SKM-1 treated with dmso at 0.1 percent for 144 hours (cell line): ENCODE results near the gene SFXN2.
"Not testable (repeated sequence)": the region's sequence is repeated elsewhere in the genome, so short reads cannot be mapped to it uniquely, and the experiment has no call there.

Experiments used
- DNase-seq: peaks from one replicate; lab custom pipeline; 2025; ENCODE audit not compliant: unreplicated experiment; lab: John Stamatoyannopoulos, UW

Gene SFXN2, protein sequence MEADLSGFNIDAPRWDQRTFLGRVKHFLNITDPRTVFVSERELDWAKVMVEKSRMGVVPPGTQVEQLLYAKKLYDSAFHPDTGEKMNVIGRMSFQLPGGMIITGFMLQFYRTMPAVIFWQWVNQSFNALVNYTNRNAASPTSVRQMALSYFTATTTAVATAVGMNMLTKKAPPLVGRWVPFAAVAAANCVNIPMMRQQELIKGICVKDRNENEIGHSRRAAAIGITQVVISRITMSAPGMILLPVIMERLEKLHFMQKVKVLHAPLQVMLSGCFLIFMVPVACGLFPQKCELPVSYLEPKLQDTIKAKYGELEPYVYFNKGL

DNA sequence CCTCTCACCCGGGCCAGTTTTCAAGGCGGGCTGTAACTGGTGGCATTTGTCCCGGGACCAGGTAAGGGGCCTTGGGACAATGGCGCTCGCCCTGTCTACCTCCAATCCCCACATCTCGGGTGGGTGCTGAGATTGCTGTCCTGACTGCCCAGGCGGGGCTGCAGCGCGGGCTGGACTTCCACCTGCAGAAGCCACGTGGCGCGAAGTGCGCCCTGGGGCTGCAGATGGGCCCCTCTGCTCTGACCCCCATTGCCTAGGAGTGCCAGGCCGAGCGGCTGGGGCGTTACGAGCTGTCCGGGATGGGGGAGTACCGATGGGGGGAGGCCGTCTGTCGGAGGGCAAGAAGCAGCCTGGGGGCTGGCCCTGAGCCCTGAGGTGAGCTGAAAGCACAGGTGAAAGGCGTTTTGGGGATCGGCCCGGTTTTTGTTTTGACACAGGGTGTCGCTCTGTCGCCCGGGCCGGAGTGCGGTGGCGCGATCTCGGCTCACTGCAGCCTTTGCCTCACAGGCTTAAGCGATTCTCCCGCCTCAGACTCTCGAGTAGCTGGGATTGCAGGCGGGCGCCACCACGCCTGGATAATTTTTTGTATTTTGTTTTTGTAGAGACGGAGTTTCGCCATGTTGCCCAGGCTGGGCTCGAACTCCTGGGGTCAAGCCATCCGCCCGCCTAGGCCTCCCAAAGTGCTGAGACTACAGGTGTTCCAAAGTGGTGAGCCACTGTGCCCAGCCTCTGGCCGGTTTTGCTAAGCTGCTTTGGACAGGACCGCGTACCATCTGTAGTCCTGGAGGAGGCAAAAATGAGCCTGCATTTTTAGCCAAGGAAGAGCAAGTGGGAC is at the start of gene SFXN2:
Gene SFXN2, plus strand, starts transcription at position 16 of the 835 bp plus-strand sequence. CDS start 12,001 bp downstream, outside the sequence.
- DNase-seq: peak; percentile 78

DNA sequence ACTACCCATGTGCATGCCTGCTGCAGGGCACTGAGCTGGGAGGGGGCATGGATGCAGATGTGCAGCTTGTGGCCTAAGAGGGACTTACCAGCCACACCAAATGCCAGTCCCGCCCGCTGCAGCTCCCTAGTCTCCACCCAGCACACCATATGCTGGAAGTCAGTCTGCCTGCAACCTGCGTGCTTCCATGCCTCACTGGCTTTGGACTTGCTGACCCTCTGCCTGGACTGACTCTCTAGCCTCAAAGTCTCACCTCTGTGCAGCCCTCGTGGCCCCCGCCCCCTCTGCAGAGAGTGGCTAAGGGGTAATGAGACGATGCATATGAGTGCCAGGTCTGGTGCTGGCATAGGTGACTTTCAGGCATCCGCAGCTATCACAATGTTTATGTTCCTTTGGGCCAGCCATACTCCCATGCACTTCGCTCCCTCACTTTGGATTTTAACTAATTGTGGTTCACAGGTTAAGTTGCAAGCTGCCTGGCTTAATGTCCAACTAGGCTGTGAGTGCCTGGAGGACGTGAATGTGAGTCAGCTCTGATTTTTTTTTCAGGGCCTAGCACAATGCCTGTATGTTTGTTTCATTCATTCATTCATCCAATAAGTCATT is 48.4 kb upstream of the SFXN2 start:
- DNase-seq: no peak

DNA sequence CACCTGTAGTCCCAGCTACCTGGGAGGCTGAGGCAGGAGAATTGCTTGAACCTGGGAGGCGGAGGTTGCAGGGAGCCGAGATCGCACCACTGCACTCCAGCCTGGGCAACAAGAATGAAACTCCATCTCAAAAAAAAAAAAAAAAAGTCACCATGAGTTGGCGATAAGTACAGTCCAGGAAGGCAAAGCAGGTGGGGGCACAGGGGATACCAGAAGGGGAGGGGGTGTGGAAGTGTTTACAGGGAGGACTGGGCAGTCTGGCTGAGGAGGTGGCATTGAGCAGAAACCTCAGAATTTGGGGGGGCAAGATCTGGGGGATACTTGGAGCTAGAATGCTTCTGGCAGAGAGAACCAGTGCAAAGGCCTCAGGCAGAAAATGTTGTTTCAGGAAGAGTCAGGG is 47.0 kb upstream of the SFXN2 start:
- DNase-seq: not testable (repeated sequence)

DNA sequence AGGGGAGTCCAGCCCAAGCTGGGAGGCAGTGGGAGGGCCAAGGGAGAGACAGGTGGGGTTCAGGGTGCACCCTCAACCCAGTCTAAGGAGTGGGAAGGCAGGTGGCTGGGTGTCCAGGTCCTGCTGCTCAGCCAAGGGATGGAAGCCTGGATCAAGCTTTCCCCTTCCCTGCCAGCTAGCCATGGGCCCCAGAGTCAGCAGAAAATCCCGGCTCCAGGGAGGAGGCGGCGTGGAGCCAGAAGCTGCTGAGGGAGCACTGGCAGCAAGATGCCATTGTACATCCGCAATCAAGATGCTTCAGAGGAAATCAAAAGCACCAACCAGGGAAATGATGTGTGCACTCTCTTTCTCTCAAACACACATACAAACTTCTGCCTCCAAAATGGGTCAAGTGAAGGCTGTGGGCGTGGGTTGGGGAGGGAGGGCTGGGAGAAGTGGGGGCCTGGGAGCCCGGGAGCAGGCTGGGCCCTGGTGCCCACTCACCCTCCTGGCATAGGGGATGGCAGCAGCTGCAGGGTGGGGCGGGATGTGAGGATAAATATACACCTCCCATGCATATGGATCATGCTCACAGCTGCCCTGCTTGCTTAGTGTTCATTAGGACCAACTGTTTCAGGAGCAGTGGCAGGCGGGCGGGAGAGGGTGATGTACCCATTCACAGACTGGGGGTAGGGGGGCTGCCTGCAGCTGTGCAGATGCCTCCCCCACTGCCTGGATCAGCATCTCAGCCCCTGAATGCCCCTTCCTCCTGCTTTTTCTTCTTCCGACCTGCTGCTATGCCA is 45.9 kb upstream of the SFXN2 start:
- no peak for DNase-seq

DNA sequence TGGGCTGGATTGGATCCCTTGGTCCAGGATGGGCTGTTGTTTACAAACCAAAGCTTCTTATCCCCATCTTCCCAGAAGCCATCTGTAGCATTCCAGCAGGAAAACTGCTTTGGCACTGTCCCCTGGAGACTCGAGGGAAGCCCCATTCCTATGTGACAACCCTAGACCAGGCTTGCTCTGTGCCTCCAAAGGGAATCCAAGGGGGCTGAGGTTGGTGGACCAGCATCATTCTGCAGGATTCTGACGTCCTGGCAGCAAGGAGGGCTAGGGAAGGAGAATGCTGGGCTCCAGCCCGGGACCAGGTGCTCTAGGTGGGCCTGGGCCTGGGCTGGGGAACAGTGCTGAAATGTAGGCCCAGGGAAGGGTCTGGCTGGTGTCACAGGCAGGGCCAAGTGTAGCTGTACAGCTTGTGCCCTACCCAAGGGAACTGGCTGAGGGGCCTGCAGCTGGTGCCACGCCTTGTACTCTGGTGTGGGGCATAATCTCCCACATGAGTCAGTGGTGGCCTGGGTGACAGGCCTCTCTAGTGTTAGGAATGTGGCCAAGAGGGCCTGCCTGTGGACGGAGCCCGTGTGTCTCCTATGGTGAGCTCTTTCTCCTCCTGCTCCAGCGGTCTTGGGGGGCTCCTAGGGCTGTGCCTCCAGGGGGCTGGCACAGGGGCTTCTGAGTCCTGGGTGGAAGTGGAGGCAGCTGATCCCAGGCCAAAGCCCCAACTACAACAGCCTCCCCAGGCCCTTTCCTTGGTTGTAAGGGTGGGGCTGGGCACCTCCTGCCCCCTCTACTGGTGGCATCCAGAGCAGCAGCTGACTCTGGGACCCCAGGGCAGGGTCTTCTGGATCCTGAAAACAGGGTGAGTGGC is 45.0 kb upstream of the SFXN2 start:
- no peak for DNase-seq

DNA sequence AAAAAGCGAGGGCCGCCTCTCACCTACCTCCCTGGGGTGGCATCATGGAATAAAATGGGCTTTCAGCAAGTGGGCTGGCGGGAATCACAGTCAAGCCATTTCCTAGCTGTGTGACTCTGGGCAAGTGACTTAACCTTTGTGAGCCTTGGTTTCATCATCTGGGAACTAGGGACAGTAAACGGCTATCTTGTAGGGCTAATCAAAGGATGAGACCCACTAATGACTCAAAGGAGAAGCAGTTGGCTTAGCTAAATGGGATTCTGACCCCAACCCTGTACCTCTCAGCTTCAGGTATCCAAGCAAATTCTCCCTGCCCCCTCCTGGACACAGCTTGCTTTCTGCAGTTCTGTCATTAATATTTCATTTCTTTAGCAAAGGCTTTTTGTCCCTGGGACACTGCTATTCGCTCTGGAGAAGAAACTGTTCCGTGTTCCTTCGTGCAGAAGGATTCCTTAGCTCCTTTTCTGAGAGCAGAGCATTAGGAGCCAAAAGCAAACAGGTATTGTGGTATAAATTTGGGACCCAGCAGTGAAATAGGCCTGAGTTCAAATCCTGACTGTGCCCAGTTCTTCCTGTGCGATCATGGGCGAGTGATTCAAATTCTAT is 44.3 kb upstream of the SFXN2 start:
- DNase-seq: no peak

DNA sequence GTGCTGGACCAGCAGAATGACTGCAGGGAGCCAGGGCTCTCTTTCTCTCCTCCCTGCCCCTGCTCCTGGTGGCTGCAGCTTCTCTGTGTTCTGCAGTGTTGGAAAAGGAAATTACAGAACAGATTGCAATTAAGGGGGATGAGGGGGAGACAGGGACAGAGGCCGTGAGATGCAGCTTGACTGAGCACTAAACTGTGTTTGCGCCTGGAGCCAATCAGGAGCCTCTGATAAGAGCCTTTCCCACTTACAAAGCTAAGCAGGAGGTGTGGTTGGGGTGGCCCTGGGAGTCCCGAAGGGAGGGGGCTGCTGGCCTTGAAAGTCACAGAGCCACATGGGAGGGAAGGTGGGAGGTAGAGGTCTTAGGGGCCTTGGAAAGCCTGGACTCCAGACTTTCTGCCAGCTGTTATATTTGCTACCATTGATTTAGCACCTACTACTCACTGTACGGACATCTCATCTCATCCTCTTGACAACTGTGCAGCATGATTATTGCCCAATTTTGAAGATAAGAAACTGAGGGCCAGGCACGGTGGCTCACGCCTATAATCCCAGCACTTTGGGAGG is 43.5 kb upstream of the SFXN2 start:
- DNase-seq: no peak

DNA sequence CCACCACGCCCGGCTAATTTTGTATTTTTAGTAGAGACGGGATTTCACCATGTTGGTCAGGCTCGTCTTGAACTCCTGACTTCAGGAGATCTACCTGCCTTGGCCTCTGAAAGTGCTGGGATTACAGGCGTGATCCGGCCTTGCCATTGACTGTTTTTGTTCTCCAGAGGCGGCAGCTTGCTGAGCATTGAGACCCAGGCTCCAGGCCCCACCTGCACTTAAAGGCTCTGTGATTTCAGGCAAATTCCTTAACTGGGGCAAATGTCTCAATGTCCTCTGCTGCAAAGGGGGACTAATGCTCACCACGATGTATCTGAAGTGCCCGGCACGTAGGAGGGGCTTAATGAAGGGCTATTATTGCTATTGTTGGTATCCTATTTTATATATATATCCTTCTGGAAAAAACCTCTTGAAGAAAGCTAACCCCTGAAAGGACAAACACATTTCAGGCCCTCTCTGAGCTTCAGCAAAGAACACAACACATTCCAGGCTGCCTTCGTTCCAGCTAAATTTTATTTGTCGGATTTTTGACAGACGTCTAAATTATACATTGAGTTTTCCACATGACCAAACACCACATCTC is 41.1 kb upstream of the SFXN2 start:
- DNase-seq: no peak

DNA sequence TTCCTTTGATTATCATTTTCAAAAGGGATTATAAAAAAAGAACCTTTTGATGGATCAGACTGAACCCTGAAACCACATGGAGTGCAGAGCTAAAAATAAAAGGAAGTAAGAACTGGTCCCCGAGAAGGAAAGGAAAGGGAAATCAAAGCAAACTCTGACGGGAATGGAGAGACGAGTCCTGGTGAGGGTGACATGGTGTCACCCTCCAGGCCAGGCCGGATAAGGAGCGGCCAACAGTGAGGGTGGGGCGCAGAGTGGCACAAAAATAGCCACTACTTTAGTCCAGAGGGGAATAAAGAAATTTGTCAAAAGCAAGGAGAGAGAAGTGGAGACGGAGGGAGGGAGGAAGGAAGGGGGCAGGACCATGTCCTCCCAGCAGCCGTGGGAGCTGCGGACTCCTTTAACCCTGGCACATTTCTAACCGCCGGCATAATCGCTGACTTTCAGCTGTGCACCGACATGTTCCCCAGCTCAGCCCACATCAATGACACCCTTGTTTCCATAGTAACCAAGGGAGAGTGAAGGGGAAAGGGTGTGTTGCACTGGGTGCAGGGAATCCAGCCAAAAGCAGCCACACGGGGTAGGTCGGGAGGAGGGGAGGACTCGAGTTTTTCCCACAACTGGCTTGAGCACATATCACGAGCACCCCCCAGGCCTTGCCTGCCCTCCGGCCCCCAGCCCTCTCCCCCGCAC is 40.5 kb upstream of the SFXN2 start:
- no peak for DNase-seq

DNA sequence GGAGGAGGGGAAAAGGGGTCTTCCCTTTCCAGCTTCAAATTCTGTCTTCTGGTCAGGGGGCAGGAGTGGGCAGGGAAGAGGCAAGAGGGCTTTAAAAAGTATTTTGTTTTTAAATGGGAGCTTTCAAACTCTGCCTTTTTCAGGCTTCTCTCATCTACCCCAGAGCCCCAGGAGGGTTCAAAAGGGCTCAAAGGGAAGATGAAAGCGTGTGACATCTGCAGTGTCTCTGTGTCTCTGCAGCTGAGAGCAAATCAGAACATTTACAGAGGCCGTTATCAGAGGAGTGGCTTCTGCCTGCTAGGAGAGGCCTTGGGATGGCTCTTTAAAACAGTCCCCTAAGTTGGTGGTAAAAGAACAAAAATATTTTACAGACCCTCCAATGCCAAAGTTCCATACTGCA is 39.9 kb upstream of the SFXN2 start:
- no peak for DNase-seq

DNA sequence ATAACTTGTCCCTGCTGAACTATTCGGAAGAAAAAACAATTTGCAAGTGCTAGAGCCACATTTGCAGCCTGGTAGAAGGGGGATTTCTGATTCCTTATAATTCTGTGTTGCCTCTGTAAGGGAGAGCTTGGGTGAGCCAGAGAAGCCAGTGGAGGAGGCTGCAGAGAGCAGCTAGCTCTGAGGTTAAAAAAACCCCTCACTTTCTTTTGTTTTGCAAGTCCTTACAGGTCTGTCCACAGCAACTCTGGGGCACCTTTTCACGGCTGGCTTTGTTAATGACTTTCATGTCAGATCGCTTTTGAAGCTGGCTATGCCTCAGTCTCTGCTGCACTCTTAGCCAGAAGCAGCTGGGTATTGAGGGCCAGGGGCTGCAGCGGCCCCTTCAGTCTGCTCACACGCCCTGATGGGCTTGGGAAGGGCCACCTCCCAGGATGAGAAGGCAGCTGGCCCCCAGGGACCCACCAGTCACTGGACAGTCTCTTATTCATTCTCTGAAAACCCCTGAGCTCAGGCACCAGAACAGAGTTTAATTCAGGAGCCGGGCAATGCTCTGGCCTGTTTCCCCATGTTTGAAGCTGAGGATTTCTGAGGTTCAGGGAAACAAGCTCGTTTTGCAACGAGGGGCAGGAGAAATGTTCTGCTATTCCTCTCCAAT is 39.3 kb upstream of the SFXN2 start:
- DNase-seq: no peak

DNA sequence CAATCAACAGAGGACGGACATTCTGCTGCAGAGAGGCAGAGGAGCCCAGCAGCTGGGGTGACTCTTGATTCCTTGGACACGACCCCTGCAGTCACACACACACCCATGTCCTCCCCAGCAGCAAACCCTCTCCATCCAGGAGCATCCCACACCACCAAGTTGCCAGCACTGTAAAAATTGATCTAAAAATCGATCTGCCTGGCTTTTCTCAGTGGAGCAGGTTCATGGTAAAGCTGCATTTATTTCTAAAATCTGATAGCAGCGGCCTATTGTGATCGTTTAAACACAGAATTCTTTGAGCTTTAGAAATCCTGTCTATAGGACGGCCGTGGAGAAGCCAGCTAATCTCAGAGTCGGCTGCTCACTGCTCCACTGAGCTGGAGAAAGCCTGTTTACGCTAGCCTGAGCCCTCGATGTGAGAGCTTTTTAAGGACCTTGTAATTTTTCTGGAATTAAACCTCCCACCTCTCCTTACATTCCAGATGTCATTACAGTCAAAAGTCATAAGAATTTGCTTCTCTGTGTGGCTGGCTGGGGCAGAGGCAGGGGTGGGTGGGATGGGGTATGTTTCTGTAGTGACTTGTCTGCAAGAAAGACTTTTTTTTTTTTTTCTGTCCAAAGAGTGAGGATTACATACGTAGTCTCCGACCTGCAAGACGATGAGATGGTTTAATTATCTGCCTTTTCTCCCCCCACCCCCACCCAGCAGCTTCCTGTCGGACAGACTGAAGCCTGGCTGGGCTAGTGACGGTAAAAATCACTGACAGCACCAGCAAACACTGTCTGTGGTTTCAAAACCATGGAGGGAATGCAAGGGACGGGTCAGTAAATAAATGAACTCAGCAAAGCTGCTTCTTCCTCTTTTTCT is 38.5 kb upstream of the SFXN2 start:
- DNase-seq: peak; percentile 78

DNA sequence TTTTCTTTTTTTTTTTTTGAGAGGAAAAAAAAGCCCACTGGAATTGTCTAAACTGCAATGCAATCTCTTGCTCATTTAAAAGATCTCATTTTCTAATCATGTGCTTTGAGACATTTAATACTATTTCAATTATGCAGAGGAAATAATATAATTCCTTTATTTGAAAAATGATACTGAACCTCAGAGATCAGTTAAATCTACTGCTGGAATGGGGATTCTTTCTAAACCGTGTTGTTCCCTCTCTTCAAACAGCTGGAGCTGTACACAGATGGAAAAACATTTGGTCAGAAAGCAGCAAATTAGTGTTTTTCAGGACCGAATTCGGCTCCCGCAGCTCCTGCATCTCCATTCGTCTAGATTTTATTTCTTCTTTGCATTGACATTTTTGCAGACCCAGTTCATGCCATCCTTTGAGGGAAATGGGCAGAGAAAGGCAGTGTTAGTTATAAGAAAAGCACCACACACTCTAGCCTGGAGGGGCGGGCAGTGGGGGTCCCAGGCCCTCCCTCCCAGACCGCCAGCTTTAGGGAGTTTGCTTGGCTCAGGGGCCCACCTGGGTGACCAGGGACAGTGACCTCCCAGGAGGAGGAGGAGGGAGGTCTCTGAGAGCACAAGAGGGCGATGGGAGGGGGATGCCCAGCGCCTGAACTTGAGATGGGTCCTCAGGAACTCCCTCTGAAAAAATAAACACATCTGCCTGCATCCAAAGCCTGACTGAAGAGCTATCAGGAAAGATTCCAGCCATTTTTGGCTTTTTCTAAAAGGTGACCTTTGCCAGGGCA is 37.7 kb upstream of the SFXN2 start:
- no peak for DNase-seq

DNA sequence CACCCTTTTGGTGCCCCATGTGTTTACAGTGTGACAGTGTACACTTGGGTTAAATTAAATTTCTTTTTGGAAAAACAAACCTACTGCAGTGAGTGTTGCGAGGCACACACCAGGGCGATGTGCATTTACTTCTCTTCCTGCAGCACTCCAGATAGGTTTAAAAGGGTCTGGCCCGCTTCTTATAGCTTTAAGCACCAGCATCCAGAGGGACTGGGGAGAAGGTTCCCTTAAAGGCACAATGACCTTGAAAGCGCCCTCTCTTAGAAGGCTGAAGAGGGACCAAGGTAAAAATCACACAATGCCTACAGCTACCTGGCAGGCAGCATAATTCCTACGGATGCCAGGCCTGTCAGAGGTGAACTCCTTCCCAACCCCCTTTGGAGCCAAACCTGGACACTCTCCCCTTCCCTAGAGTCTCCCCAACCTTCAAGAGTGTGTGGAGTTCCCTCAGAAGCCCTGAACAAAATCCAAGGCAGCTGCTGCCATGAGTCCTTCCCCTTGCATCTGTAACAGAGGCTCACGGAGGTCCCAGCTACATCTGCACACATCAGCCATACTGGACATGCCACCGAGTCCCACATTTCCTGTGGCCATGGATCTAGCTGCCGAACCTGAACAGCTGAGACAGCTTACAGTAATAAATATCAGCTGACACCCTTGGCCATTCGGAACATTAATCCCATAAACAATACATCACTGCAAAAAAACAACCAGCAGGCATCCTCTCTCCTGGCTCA is 36.9 kb upstream of the SFXN2 start:
- no peak for DNase-seq

DNA sequence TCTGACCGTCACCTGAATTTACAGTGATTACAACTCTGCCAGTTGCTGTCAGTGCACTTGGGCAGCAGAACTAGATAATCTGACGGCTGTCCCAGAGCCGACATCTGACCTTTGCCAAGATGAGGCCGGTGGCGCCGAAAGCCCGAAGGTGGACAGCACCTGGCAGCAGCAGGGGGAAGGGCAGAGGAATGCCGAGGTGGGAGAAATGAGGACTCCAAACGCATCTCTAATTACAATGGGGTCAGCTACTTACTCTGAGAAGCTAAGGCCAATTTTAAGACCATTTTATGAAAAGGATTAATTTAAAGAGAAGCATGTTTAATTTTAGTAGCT is 36.4 kb upstream of the SFXN2 start:
- no peak for DNase-seq

DNA sequence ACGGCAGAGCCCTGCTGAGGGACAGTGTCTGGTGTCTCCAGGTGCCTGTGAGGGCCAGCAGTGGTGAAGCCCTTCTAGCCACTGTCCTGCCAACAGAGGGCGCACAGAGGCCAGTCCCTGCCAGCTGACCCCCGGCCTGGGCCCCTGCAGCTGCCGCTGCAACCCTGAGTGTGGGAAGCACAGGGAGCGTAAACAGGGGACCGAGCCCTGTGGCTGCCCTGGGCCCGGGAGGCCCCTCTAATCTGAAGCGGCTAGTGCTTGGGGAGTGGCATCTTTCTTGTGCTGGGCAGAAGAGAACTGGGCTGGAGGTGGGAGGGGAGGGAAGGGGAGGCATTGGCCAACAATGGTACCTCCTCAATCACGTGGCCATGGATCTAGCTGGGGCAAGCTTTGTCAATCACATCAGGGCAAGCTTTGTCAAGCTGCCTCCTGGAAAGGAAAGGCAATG is 35.6 kb upstream of the SFXN2 start:
- peak; percentile 32 for DNase-seq
